Liver (tissue), 2 donors: ENCODE measurements around the gene ADCK1.

Source experiments
- FOXA1 ChIP-seq: IDR thresholded peaks from 2 replicates; pipeline ENCODE4 v1.6.1; 2016; ENCODE audit warnings: antibody characterized with exemption
- TF ChIP-seq, protein P1 (sequence below): fragments of 150-350 bp; IDR thresholded peaks from 2 replicates; pipeline ENCODE4 v1.5.1; 2017; ENCODE audit warnings: improper control_type of control experiment, low read depth, low read length; ENCODE audit not compliant: missing input control
- TF ChIP-seq, protein P2 (sequence below): IDR thresholded peaks from 2 replicates; pipeline ENCODE4 v1.6.1; 2016; ENCODE audit warnings: antibody characterized with exemption, mild to moderate bottlenecking
- donor health status: healthy.

DNA sequence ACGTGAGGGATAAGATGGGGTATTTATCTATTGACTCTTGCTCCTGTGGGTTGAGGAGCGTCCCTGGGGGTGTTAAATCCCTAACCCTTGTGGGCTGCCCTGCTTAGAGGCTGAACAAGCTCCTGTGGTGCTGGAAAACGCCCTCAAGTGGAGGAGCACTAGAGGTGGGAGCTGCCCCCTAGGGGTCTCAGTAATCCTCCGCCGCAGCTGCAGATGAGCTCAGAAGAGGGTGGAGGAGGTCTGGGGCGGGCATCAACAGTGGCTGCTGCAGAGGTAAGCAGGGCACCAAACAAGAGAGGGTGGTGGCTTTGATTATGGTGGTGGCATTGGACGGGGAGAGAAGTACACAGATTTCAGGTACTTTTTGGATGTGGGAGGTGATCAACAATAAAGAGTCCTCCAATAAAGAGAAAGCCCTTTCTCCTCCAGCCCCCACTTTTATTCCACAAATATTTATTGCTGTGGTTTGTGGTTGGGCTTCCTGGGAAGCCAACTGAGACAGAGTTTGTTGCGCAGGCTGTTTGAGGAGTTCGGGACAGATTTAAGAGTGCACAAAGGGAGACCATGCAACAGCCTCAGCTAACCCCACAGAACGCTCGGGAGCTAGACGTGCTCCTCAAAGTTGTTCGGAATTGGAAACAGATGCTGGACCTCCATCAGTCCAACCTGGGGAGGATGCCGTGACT is 179.9 kb downstream of the ADCK1 start:
- TF ChIP-seq FOXA1, result no peak
- TF ChIP-seq, protein P1, sequence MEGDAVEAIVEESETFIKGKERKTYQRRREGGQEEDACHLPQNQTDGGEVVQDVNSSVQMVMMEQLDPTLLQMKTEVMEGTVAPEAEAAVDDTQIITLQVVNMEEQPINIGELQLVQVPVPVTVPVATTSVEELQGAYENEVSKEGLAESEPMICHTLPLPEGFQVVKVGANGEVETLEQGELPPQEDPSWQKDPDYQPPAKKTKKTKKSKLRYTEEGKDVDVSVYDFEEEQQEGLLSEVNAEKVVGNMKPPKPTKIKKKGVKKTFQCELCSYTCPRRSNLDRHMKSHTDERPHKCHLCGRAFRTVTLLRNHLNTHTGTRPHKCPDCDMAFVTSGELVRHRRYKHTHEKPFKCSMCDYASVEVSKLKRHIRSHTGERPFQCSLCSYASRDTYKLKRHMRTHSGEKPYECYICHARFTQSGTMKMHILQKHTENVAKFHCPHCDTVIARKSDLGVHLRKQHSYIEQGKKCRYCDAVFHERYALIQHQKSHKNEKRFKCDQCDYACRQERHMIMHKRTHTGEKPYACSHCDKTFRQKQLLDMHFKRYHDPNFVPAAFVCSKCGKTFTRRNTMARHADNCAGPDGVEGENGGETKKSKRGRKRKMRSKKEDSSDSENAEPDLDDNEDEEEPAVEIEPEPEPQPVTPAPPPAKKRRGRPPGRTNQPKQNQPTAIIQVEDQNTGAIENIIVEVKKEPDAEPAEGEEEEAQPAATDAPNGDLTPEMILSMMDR, result no peak
- TF ChIP-seq, protein P2, sequence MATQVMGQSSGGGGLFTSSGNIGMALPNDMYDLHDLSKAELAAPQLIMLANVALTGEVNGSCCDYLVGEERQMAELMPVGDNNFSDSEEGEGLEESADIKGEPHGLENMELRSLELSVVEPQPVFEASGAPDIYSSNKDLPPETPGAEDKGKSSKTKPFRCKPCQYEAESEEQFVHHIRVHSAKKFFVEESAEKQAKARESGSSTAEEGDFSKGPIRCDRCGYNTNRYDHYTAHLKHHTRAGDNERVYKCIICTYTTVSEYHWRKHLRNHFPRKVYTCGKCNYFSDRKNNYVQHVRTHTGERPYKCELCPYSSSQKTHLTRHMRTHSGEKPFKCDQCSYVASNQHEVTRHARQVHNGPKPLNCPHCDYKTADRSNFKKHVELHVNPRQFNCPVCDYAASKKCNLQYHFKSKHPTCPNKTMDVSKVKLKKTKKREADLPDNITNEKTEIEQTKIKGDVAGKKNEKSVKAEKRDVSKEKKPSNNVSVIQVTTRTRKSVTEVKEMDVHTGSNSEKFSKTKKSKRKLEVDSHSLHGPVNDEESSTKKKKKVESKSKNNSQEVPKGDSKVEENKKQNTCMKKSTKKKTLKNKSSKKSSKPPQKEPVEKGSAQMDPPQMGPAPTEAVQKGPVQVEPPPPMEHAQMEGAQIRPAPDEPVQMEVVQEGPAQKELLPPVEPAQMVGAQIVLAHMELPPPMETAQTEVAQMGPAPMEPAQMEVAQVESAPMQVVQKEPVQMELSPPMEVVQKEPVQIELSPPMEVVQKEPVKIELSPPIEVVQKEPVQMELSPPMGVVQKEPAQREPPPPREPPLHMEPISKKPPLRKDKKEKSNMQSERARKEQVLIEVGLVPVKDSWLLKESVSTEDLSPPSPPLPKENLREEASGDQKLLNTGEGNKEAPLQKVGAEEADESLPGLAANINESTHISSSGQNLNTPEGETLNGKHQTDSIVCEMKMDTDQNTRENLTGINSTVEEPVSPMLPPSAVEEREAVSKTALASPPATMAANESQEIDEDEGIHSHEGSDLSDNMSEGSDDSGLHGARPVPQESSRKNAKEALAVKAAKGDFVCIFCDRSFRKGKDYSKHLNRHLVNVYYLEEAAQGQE, result no peak
